Heart left ventricle (tissue), 13 donors: ENCODE data around the gene ZSCAN5A.

Experiments
- POLR2A ChIP-seq, 2 donors: fragments of 450-650 bp; IDR thresholded peaks; one replicate each; pipeline ENCODE4 v1.6.1; 2017; ENCODE audit warnings: antibody characterized with exemption in 2 of 2, mild to moderate bottlenecking in 2 of 2, moderate library complexity in 2 of 2
- TF ChIP-seq, protein P1 (sequence below), 12 donors: fragments of 200-600 bp; sonication (generic) in 4 of 12; IDR thresholded peaks; one replicate each; pipeline versions ENCODE4 v1.5.0 to v1.8.0; 2018 to 2022; ENCODE audit warnings: antibody characterized with exemption in 12 of 12, mild to moderate bottlenecking in 5 of 12
- donor health status: ischemic (EF 13 %, LVEDD 7.1; RV severe dilation, severe dysfunction).
- donor health status: DM: no; HTN: yes; CAD: no.
- donor health status: DM: no; HTN: no; CAD: no.
- donor health status: ischemic (EF 25% LVEDD 6.9; RV normal size, moderate dysfunction).
- donor health status: ischemic (EF 25% LVEDD 5.7; RV mildly dilated, moderate dysfunction).
- donor health status: ischemic (EF 35%, LVEDD 5.7; RV mildly dilated, moderate dysfunction).
- donor health status: nonischemic (EF 11% LVEDD 7.7; RV severe dilation, severe dysfunction).
- donor health status: DM: yes; HTN: yes; CAD: no.
- donor health status: PGD.
- donor health status: ischemic (EF 29% LVEDD 5.4; RV normal size, mild dysfunction).
- donor health status: nonischemic (EF 23%, LVEDD 6.1; RV moderate dilation, normal function).

DNA sequence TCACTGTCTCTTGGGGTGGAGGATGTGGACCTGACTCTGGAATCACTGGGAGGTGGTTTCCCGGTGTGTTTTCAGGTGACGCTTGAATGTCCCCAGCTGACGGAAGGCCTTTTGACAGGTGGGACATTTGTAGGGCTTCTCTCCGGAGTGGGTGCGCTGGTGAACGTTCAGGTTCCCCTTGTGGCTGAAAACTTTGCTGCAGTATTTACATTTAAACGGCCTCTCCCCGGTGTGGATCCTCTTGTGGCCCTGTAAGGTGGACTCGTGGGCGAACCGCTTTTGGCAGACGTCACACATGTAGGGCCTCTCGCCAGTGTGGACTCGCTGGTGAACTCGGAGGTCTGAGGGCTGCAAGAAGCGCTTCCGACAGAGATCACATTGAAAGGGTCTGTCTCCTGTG is 124.9 kb downstream of the ZSCAN5A start:
- TF ChIP-seq, protein P1, sequence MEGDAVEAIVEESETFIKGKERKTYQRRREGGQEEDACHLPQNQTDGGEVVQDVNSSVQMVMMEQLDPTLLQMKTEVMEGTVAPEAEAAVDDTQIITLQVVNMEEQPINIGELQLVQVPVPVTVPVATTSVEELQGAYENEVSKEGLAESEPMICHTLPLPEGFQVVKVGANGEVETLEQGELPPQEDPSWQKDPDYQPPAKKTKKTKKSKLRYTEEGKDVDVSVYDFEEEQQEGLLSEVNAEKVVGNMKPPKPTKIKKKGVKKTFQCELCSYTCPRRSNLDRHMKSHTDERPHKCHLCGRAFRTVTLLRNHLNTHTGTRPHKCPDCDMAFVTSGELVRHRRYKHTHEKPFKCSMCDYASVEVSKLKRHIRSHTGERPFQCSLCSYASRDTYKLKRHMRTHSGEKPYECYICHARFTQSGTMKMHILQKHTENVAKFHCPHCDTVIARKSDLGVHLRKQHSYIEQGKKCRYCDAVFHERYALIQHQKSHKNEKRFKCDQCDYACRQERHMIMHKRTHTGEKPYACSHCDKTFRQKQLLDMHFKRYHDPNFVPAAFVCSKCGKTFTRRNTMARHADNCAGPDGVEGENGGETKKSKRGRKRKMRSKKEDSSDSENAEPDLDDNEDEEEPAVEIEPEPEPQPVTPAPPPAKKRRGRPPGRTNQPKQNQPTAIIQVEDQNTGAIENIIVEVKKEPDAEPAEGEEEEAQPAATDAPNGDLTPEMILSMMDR (IDR thresholded peaks at IDR 0.05) = no peak
- TF ChIP-seq POLR2A (IDR thresholded peaks at IDR 0.05) = no peak
